HG03469 (cell line): ENCODE results near the gene VANGL1.
A peak's percentile ranks its signal among the peaks of the same experiment; 100 is the strongest.

Source experiments
- ATAC-seq: cut with Tn5 transposase; IDR thresholded peaks from one replicate; pipeline ENCODE4 v1.9.1; 2021; ENCODE audit warnings: mild to moderate bottlenecking, moderate library complexity, moderate number of reproducible peaks; ENCODE audit not compliant: unreplicated experiment

The VANGL1 gene

DNA sequence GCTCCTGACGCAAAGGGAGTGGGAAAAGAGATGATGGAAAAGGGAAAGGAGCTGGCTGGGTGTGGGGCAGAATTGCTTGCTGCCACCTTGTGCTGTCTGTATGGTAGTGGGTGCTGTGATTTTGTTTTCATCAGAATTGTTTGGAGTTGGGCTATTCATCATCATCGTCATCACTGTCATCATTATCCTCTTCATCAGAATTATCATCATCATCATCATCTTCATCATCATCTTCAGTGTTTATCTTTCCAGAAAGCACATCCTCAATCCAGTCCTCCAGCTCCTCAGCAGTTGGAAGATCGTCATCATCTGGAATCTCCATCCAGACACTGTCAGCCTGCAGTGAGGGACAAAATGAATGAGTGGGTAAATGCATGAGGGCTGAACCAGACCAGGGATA is 59.3 kb downstream of the VANGL1 start:
- no peak for ATAC-seq

DNA sequence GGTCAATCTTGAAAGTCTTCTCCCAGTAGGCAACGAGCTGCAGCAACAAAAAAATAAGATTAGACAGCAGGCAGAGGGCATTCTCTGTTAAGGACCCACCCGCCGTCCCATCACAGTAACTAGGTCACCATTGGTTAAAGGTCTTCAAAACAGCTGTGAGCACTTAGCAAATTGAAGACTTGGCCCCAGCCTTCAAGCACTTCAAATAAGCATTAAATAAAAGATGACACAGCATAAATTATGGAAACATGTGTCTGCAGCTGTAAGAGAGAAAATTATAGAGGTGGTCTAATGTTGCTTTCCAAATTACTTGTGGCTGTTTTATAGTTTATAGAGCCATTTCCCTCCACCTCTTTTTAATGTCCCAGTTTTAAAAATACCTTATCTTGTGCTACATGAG is 61.2 kb downstream of the VANGL1 start:
- no peak for ATAC-seq

DNA sequence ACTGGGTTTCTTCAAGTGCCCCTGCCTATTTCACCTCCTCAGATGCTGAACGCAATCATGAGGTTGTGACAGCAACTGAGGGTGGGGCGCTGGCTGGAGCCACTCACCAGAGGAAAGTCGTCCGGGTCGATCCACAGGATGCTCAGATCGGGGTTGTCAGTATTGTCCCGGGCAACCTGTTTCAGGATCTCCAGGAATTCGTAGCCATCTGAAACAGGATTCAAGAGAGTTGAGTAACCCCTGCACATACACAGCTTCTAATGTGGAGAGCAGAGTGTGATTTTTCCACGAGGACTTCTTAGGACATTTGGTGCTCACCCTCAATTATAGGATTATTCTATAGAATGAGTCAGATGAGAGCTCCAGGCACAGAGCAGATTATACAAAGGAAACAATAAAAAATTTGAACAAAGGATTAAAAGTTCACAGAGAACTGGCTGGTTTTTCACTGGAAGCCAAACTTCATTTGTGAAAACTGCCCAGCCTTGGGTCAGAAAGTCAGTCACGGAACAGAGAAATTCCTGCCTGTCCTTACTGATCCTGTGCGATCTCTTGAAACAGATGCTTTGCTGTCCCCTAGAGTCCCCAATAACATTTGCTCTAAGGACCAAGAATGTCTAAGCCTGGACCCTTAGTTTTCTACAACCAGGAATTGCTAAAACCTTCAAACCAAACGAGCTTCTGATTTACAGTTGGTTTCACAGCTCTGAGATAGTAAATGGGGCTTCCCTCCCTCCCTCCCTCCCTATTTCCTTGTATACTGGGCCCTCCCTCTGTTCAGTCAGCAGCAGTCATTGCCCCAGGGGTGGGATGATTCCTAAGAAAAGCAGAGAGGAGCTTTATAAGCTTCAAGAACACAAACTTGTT is 63.5 kb downstream of the VANGL1 start:
- ATAC-seq = no peak

DNA sequence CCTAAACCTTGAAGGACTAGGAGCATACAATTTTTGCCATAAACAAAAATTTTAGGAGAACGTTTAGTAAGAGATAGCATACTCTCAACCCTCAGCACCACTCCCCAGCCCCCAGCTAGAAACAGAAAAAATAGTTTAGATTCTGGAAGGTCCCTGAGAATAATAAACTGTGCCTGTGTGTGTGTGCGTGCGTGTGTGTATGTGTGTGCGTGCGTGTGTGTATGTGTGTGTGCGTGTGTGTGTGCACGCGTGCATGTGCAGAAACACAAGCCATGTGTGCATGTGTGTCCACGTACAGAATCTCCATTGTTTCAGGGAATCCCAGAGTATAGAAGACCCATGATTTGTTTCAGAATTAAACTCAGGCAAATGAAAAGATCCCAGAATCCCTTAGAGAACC is 64.2 kb downstream of the VANGL1 start:
- no peak for ATAC-seq

DNA sequence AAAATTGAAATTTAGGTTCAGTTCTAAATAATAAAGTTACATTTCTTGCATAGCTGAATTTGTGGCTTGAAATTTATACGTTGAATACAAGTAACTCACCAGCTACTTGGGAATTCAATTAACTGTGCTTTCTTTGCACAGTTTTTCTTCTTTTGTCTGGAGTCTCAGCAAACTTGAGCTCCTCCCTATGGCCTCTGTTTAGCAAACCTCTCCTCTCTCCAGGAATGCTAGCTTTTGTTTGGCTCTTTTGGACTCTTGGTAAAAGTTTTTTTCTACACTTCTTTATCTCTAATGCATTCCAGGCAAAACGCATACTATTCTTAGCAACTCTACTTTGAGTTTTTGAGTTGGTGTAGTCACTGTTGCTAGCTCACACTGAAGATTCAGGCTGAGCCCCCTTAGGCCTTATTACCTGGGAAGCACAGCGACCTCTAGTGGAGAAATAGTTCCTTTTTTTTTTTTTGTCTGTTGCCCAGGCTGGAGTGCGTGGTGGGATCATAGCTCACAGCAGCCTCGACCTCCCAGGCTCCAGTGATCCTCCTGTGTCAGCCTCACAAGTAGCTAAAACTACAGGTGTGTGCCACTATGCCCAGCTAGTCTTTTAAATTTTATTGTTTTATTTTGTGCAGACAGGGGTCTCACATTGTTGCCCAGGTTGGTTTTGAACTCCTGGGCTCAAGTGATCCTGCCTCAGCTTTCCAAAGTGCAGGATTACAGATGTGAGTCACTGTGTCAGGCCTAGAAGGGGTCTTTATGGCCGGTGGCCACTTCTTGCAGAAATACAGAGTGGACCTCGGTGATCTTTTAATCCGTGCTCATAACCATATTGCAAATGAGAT is 65.0 kb downstream of the VANGL1 start:
- ATAC-seq = no peak

DNA sequence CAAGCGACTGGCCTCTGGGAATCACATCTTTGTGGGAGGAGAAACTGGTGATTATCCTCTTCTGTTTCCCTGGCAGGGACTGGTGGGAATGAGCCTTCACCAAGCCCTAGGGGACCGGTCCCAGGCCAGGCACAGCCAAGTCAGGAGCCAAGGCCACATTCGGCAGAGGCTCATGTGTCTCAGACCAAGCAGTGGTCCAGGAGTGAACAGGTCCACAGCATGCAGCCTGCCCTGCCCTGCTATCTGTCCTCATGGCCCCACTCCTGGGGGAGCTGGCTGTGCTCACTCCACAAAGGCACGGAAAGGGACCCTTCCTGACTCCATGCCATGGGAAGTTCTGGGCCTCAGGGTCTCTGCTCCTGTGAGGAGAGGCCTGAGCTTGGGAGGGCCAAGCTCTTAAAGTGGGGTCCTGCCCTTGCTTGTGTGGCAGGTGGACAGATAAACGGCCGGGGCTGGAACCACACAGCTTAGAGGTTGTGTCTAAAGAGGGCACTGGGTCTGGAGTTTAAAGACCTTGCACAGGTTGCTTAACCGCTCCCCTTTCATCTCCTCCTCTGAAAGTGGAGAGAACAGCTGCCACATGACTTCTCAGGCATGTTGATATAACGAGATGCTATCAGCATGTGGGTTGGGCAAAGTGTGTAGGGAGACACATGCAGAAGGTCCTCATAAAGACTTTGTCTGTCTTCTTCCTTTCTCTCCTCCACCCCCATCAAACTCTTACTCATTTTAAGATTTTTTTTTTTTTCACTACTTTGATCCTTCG is 69.3 kb downstream of the VANGL1 start:
- ATAC-seq = no peak

DNA sequence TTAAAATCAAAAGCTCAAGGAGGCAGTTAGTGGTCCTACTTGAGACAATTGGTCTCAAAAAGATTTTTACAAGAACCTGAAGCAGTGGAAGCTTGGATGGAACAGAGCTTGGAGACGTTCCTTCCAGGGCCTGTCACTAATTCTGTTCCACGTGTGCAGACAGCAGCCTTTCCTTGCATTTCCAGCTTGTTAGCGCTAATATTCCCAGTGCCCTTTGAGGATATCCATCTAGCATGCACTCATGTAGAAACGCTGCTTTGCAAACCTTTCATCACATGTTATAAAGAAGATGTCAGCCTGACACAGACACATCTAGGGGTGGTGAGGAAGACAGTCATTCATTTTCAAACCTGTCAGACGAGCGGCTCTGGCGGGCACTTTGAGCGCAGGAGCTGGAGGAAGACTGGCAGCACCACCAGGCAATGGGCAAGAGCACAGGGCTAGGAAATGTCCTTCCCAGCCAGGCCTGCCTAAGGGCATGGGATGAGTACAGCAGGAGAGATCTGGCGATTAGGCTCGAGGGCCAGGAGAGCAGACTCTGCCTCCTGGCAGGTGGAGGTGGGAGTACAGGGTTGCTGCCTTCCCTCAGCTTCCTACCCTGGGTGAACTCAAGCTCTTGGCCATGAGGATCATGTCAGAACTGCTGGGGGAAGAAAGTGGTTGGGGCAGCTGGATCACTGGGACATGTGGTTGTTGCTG is 71.3 kb downstream of the VANGL1 start:
- no peak for ATAC-seq

DNA sequence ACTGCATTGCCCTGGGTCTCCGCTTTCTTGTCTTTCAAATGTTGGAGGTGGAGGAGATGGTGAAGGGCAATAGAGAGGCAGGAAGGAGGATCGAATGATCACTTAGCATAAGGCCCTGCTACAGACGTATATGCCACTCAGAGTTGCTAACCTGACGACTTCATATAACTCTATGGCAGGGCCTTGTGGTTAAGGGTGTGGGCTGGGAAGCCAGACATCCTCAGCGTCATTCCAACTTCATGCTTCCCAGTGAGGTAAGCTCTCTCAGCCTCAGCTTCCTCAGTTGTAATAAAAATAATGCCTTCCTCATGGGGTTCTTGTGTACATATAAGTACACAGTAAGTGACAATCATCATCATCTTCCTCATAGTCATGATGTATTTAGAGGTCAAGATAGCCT is 72.1 kb downstream of the VANGL1 start:
- ATAC-seq = no peak

DNA sequence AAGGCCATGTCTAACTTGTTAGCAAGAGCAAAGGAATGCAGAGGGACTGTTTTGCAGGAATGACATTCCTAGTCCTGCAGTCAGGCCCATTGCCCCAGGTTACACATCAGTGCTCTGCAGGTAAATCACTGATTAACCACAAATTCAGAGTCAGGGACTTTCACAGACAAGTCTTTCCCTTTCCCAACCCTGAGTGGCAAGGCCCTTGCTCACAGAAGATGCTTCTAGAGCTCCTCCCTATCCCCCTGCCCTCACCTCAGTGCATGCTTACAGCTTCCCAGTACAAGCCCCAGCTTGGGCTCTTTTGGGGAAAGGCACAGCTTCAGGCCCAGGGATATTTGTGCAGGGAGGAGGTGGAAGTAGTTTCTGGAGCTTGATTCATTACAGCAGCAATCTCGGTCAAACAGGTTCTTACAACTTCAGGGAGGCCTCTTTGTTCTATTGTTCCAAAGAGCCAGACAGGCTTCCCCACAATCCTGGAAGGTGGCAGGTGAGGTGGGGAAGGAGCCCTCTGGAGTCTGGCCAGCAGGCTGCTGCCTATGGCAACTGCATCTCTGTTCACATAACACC is 72.9 kb downstream of the VANGL1 start:
- no peak for ATAC-seq

DNA sequence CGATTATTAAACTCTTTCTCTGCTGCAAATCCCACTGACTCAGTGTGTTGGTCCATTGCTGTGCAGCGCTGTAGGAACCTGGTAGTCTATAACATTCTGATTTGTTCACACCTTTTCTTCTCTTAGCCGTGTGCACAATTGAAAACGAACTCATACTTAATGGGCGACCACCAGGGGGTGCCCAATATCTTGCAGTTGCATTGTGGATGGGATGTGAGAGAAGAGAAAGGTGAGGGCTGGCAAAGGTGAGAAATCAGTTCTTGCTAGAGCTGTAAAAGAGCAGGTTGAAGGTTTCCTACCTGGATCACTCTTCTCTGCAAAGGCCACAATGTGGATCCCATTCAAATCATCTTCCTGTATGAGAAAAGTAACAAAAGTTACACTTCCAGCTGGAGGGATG is 75.8 kb downstream of the VANGL1 start:
- no peak for ATAC-seq

DNA sequence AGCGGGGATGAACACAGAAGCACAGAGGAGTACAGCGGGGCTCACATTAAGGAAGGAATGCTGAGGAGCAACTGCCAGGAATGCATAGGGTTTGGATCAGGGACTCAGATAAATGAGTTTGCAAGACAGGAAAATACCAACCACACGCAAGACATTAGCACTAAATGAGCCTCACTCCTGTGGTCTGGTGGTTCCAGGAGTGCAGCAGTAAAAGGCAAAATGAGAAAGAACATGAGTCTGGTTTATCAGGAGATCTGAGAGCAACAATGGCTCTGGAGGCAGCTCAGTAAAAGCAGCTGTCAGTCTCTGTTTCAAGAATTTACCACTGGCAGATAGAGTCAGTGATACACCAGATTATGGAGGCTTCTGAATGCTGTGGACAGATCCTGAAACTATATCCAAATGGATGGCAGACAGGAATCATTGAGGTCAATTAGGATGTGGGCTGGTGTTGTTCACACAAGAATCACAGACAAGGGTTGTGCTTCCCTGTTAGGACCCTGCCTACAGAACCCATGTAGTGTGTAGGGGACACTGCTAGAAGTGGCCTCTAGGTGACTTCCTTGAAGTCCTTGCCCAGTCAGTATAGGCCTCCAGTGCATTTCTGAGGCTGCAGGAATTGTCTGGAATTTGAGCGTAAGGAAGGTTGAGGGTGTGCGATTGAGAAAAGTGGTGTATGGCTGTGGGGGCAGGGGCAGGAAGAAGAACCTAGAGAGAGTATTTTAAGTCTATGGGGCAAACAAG is 76.4 kb downstream of the VANGL1 start:
- ATAC-seq = no peak

DNA sequence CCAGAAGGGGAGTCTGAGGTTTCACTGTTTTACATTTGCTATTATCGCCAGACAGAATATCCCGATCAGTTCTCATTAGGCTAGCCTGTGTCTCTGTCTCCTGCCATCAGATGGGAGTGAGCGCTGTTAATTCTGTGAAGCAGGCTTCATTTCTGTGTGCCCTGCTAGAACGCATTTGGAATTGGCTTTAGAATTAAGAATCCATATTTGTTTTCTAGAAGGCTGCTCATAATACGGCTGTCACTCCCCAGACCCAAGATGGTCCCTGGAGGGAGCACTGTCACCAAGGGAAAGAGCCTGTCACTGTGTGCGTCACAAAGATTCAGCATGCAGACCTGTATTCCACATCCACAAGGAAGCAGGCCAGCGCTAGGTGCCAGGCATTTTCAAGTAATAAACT is 77.5 kb downstream of the VANGL1 start:
- no peak for ATAC-seq

DNA sequence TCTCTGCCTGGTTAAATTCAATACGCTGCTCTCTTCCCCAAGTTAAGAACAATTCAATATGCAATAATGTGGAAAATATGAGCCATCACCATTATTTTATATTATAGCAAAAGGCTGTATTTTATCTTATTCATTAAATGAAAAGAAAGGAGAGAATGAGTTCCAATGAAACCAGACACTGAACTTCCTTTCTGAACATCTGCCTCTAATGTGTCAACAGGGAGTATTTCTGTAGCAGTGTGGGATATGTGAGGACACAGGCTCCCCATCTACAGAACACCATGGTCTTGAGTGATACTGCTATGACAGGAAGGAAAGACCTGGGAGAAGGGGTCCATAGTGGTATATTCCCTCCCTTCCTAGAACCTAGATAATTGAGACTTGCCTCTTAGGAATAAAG is 80.5 kb downstream of the VANGL1 start:
- no peak for ATAC-seq

DNA sequence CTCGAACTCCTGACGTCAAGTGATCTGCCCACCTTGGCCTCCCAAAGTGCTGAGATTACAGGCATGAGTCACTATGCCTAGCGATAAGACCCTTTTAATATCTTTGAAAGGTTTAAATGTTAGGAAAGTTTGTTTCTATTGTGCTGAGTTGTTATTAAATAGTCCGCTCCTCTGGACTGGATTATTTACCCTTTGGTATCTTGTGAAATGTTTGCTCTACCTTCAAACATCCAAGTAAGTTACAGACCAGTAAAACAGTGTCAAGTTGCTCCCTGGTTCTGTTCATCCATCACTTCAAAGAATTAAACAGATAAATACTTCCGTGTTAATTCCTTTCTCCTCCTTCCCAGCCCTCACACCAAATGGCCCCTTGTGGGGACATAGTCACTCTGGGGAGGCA is 82.0 kb downstream of the VANGL1 start:
- no peak for ATAC-seq

DNA sequence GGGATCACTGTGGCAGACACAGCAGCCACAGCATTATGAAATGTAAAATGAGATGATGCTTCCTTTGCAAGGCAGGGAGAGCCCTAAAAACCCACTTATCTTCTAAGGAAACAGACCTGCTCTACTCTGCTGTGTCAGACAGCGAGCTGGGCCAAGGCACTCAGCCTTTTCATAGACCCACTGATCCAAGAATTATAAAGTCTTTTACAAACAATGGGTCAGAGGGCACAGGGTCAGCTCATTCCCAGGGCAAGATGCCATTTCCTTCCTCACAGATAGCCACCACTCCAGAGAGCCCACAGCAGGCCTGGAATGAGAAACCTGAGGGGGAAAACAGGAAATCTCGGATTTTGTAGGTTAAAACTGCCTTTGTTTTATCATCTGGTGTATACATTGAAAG is 83.8 kb downstream of the VANGL1 start:
- ATAC-seq = no peak

DNA sequence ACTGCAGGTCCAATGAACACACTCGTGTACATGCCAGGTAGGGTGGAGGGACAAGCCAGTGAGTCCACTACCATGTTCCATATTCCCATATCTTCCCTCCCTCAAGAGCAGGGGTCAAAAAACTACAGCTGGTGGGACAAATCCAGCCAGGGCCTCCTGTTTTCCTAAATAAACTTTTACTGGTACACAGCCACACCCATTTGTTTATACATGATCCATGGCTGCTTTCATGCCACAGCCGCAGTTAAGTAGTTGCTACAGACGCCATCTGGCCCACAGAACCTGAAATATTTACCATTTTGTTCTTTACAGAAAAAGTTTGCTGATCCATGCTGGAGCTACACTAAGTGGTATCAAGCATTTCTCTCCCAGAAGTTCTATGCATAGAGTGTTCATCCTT is 84.4 kb downstream of the VANGL1 start:
- no peak for ATAC-seq

DNA sequence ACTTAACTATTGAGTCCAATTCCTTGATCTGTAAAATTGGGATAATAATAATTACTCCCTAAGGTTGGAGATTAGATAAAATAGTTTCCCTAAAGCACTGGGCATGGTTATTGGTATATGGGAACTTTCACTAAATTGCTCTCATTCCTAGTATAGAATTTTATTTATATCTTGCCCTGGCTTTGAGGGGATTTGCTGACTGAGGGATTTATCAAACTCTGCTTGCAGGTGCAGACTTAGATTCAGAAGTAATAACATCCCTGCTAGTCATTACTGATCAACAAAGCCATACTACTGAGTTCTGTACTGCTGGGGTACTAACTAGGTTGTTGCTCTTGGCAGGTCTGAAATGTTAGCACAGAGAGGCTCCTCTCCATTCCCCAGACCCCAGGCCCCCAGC is 84.8 kb downstream of the VANGL1 start:
- no peak for ATAC-seq

DNA sequence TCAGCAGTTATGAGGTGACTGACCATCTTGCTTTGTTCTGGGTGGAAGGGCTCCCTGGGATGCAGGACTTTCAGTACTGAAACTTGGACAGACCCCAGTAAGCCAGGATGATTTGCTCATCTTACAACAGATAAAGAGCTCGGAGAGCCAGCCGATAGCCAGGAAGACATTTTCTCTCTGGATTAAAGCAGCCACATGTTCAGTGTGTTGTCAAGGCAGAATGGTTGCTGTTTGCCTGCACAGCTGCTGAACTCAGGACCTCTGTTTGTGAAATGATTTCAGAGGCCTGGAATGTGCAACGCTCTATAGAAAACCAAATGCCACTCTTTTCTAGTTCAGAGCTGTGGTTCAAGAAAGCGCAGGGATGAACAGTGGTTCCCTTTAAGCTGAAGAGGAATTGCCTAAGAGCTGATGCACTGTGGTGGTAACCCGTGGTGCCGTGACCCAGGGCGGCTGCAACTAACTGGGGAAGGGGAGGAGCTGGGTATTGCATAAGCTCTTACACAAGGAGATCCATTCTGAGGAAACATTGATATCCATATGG is 86.0 kb downstream of the VANGL1 start:
- no peak for ATAC-seq

DNA sequence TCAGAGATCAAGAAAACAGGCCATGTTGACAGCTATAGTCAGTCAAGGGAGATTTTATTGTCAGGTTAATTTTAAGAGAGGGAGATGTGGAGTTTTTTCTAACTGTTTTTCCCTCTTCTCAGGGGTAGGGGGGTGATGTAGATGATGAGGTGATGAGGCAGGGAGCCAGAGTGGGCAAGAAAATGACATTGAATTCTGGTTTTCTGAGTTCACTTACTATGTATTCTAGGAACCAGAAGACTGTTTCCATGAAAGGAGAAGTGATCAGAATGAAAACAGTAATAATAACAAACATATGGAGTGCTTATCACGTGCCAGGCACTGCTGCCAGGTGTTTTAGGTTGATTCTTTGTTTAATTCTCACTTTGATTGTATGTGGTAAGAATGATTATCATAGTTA is 86.6 kb downstream of the VANGL1 start:
- no peak for ATAC-seq

DNA sequence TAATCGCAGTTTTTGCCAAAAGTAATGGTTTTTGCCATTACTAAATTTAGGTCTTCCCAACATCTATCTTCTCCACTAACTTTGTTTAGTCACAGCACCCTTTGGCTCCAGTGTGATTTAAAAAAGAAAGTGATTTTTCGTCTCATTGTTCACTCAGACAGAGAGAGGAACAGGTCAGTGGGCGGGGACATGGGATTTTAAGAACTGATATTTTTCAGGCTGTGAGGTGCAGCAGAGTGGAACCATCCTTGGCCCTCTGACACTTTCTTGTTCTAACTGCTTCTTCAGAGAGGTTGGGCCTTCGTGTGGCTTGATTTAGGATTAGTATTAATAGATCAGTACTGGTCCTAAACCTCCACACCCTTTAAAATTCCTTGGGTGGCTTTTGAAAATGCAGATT is 88.0 kb downstream of the VANGL1 start:
- peak; percentile 92 for ATAC-seq
